Left renal cortex interstitium (tissue), 4 donors: Measurements from ENCODE around the gene FBXO15. TPM values are rescaled to one million over a fixed set of nuclear protein-coding genes. Genes with fewer than 3 reads are reported as not detected.

Source experiments
- DNase-seq, 4 donors: peaks; one replicate each; pipeline ENCODE4 v3.0.0-alpha.2; 2013; ENCODE audit warnings: low read depth in 4 of 4, low spot score in 2 of 4, missing footprints in 1 of 4
- polyA plus RNA-seq, 4 donors: library from polyadenylated mRNA; unstranded; fragments of 120-200 nt; gene quantifications; one replicate each; pipeline ENCODE4 v1.2.1, GENCODE V29; 2013; ENCODE audit not compliant: insufficient read length in 4 of 4

The FBXO15 gene, protein sequence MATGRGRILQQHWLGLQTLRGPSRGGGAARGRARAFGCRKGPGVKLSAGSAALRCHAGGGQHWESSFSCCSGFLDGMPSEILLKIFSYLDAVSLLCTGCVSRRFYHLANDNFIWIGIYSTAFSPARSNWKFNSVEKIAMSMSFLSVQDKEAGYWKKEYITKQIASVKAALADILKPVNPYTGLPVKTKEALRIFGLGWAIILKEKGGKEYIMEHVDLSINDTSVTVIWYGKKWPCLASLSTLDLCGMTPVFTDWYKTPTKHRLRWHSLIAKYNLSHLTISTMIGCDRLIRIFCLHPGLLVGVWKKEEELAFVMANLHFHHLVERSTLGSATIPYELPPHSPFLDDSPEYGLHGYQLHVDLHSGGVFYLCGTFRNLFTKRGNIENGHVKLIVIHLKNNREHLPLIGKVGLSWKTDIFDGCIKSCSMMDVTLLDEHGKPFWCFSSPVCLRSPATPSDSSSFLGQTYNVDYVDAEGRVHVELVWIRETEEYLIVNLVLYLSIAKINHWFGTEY
- polyA plus RNA-seq = 1 to 10 TPM; 3.6 to 6.7 (median 5.7) TPM

GRCh38 chr18:74147779-74148542, at the start of gene FBXO15, which contains the start of gene TIMM21:
Gene FBXO15 (minus strand): TSS chr18:74147834. CDS start chr18:74147785, 49 bp downstream.
Gene TIMM21 (plus strand): TSS chr18:74148523. CDS start chr18:74148809, 286 bp downstream.
- peak; percentile 89 to 95 (median 91) for DNase-seq

- peak; percentile 48 to 68 (median 66) for DNase-seq
These were observed 48.8 kb upstream of the FBXO15 start for GRCh38 chr18:74196220-74197119.

GRCh38 chr18:74194691-74195090, 47.1 kb upstream of the FBXO15 start:
- no peak for DNase-seq

- no peak for DNase-seq
These were observed 43.9 kb upstream of the FBXO15 start for GRCh38 chr18:74191577-74191976.

DNA sequence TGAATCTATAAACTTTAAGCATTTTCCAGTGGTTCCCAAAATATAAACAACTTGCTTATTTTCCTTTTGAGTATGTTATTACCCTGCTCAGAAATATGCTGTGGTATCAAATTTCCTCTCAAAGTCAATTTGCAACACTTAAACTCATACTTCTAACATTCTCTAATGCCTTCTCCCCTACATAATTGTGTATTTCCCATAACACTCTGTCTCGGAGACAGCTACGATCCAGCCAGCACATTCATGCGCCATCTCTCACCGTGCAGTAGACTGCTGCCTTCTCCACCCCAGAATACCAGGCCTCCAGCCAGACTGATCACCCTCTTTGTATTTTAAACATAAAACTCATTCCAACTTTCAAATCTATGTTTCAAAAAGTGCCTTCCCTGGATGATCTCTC, 42.5 kb upstream of the FBXO15 start:
- no peak for DNase-seq

DNA sequence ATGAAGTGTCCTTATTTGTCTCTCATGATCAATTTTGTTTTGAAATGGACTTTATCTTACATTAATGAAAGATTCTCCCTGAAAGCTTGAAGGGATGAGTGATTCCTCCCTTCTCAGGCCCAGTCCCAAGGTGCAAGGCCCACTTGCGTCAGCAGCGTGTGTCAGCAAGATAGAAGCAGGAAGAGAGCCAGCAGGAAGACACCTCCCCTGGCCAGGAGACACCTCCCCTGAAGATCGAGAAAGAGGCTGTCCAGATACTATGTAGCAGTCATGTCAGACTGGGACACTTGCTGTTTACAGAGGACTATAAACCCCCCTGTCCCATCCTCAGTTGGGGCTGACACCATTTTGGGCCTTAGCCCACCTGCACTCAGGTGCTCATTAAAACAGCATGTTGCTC, 39.0 kb upstream of the FBXO15 start:
- no peak for DNase-seq

DNA sequence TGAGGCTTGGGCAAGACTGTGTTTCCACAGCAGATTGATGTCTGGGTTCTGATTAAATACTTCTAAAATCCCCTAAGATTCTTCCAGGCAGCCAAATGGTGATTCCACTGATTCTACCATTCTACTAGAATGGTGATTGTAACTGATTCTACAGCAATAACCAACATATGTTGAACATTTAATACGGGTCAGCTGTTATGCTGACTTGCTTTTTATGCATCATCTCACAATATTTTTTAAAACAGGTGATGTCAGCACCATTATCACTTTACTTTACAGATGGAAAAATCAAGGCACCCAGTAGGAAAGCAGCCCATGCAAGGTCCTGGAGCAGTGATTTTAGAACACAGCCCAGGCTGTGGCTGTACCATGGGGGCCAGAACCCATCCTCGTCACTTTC, 38.2 kb upstream of the FBXO15 start:
- no peak for DNase-seq

- DNase-seq = no peak
These were observed 37.2 kb upstream of the FBXO15 start for GRCh38 chr18:74184875-74185274.

DNA sequence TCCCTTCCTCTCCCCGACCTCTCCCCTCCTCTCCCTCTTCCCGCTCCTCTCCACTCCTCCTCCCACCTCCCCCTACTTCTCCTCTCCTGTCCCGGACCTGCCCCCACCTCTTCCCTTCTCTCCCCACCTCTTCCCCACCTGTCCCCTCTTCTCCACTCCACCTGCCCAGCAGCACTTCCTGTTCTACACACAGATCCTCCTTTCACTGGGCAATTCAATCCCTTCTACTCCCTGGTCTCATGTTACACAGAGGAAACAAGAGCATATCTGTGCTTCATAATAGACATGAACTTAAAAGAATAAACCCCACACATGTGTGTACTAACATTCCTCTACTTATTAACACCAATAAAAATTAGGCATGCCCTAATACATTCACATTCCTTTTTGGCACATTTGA, 35.5 kb upstream of the FBXO15 start:
- DNase-seq = no peak

DNA sequence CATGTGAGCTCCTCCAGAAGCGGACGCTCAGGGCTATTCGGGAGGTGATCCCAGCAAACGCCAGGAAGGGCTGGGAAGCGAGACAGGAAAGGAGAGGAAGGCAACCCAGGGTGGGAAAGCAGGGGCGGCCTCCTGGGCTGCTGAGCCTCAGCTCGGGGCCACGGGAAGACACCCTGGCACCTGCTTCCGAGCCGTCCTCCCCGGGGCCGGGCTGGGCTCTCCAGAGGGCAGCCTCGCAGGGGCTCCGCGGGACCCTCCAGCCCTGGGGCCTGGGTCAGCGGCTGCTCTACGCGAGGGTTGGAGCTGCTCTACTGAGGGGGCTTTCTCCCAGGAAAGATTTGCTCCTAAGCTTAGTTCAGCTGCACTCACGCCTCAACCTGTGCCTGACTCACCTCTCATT, 34.7 kb upstream of the FBXO15 start:
- no peak for DNase-seq

DNA sequence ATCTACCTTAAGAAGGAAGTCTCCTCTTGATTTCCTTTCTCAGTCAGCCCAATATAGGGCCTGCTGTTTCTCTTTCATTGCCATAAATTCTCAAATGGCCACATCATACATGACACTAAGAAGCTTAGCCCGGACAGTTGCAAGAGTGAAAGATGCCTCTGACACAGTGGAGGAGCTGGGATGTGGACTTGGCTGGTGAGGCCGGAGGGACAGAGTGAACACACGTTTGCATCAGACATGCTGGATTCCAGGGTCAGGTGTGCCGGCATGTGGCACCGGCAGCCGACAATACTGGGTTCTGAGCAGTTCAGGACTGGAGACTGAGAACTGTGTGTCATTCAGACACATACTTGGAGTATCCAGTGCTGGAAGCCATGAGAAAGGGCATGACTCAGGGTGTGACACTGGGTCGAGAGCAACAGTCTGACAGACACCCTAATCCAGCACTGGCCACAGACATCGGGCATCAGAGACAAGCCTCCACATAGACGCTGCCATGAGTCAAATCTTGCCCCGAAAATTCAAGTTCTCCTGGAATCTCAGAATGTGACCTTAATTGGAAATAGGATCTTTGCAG, 32.1 kb upstream of the FBXO15 start:
- DNase-seq = no peak

GRCh38 chr18:74178884-74179283, 31.2 kb upstream of the FBXO15 start:
- no peak for DNase-seq

DNA sequence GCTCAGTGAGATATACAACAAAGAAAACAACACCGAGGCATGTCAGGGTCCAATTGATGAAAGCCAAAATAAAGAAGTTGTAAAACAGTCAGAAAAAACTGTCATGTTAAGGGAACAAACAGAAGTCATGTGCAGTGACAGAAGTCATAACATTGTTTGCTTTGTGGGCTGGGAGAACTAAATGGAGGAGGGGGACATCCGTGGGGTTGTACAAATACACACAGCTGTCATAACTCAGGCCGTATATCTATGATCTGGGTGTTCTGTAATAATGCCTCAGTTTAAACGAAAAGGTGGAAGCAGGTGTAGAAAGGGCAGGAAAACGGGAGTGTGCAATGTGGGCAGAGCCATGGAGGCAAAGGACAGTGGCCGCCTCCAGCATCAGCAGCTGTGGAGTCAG, 28.0 kb upstream of the FBXO15 start:
- no peak for DNase-seq

GRCh38 chr18:74173434-74173750, 25.8 kb upstream of the FBXO15 start:
- no peak for DNase-seq

DNA sequence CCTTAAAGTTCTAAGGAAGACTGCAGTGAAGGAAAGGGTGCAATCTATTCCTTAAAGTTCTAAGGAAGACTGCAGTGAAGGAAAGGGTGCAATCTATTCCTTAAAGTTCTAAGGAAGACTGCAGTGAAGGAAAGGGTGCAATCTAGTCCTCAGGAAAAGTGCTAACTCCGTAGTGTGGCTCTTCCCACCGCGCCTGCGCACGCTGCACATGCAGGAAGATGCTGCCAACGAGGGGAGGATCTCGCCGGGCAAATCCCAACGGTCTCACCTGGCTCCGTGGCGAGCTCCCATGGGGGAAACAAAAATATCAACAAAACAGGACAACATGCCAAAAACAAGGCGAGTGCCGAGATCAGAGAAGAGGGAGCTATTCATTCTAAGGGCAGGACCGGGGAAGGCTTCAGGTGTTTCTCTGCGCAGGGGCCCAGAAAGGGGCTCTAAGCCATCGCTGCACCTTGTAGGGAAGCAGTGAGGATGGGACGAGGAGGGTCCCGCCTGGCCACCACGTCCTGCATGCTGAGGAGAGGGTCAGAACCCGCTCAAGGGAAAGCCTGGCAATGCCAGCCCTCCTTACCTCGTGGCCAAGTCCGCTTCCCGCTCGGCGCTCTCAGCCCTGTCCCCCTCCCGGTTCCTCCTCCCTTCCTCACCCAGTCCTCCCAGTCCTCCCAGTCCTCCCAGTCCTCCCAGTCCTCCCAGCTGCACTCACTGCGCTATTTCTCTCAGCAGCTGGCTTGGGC, 25.2 kb upstream of the FBXO15 start:
- DNase-seq = no peak

DNA sequence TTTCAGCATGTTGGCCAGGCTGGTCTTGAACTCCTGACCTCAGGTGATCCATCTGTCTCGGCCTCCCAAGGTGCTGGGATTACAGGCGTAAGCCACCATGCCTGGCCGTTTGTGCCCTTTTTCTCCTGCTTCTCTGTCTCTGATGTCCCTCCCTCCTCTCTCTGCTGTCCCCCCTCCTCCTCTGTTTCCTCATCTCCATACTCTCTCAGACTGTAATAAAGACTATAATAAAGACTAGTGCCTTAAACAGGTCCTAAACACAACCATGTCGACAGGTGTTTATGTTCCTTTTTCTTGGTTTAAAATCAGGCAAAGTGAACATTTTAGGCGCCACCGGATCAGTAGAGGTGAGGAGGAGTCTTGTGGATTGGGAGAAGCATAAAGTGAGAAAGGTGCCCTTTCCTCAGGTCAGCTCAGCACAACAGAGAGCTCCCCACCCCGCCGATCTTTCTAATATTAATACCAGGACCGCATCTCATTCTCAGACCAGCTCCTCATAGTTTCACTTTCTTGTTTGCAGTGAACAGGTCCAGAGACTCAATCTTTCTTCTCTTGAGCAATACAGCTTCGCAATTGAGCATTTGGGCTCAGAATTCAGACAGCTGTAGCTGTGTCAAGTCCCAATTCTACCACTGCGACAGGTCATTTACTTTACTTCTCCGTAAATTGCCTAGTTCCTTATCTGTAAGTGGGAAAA, 24.4 kb upstream of the FBXO15 start:
- DNase-seq = no peak

- no peak for DNase-seq
These were observed 18.8 kb upstream of the FBXO15 start for GRCh38 chr18:74166386-74166785.

GRCh38 chr18:74163019-74163660, 15.5 kb upstream of the FBXO15 start:
- DNase-seq = no peak

- DNase-seq = no peak
These were observed 7.6 kb upstream of the FBXO15 start for GRCh38 chr18:74155276-74155675.
